GM04503 (cell line): Measurements from ENCODE around the gene PTN.

Experiments
- DNase-seq: peaks from one replicate; pipeline ENCODE4 v3.0.0-alpha.2; 2012; ENCODE audit warnings: low read depth

The PTN gene, protein sequence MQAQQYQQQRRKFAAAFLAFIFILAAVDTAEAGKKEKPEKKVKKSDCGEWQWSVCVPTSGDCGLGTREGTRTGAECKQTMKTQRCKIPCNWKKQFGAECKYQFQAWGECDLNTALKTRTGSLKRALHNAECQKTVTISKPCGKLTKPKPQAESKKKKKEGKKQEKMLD

DNA sequence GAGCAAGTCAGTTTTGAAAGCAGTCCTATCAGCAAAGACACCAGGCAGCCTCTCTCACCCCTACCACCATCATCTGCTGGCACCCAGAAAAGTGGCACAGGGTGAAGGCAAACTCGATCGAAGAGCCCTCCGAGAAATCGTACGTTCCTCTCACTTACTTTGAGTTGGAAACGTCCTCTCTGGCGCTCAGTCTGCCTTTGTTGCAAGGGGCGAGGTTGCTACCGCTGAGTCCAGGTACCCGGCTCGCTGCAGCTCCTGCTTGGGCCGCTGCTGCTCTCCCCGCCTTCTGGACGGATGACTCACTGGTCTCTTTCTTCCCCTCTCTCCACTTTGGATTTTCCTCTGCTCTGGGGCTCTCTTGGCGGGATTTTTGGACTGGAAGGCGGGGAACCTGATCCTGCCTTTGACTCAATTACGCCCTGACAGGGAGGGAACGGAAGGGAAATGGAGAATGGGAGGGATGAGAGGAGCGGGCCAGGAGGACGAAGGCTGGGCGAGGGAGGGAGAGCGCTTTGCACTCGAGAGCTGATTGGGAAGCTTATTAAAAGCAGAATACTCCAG, at the start of gene PTN:
PTN (minus strand) TSS at position 453 of the 561 bp plus-strand sequence. CDS start 88,760 bp downstream, outside the sequence.
- peak; percentile 13 for DNase-seq

DNA sequence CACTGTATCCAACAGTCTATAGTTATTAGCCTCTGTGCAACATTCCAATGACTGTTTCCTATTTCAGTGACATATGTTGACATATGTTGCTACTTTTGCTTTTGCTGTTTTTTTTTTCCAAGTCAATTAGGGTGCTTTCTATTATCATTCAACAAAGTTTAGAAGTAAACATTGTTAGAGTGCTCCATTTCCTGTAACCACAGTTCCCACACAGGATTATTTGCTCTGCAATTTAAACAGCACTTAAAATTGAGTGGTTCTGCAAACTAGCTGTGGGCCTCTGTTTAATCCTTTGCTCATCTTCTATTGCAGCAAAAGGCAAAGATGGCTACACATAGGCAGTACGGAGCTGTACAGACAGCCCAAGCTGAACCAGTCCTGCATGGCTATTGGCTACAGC, 46.5 kb upstream of the PTN start:
- no peak for DNase-seq

DNA sequence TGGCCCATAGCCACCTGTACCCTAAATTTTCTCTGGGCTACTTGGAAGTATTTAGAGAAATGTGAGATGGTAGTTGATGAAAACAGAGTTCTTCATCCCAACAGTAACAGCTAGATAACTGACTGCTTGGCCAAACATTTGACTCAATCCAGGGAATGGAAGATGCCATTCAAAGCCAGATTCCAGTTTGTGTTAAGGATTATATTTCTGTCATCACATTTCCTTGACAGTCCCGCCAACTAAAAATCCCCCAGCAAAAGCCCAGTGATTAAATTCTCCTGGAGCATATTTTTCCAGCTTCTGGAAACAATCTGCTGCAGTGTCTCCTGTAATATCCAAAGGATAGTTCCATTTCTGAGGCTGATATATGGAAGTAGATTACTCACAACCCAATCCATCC, 45.4 kb upstream of the PTN start:
- no peak for DNase-seq

DNA sequence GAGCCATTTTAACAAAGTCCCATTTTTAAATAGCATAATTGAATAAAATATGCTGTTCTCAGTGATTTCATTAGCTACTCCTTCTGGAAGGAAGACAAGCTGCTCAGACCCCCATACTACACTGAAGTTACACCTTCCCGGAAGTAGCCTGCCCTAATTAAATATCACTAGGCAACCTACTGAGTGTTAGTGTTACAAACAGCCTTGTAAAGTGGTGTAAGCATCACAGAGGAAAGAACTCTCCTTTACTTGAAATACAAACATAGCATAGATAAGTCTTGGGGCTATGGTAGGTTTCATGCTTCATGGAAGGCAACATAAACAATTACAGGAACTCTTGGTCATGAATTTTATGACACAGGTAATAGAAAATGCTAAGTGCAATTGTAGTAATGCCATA, 43.4 kb upstream of the PTN start:
- DNase-seq: no peak

DNA sequence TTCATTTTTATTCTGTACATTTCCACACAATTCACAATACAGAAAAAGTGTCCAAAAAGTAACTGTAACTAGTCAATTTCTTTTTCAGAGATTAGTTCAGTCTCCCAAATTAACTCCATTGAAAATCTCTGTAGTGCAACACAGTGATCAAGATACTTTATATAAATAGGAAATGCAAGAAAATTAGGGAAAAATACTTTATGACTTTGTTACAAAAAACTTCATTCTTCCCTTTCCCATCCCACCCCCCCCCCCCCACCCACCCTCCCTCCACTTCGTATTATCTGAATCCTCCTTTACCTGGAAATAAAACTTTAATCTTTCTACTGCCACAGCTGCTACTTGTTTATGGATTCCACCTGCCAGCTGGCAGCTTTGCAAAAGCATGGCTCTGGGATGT, 37.5 kb upstream of the PTN start:
- no peak for DNase-seq

DNA sequence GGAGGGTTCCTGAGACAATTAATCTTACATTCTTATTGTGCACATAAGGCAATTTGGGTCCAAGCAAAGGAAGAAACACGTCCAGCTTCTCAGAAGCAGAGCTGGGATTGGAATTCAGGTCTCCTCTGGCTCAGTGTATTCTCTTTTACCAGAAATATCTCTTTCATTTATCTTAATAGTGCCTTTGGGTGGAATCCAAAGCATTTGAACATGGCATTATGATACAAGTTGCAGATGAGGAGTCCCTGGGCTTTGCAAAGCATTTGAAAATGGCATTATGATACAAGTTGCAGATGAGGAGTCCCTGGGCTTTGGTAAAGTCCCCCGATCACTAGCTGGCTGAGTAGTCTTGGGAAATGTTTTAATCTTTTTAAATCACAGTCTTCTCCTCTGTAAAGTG, 30.0 kb upstream of the PTN start:
- DNase-seq: no peak

DNA sequence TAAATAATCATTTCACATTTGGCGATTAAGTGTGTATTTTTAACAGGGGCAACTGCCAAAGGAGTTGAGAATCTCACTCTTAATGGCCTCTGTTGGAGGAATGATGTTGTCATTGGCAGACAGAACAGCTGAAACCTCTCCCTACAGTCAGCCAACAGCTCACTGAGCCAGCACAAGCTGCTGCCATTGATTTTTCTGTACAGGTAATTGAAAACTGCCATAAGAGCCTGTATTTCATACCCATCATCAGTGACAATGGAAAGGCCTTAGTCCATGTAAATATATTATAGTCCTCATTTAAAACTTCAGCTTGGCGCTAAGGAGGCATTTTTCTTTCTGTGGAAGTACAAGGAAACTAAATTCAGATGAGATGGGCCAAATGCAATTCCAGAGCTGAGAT, 28.1 kb upstream of the PTN start:
- DNase-seq: no peak

DNA sequence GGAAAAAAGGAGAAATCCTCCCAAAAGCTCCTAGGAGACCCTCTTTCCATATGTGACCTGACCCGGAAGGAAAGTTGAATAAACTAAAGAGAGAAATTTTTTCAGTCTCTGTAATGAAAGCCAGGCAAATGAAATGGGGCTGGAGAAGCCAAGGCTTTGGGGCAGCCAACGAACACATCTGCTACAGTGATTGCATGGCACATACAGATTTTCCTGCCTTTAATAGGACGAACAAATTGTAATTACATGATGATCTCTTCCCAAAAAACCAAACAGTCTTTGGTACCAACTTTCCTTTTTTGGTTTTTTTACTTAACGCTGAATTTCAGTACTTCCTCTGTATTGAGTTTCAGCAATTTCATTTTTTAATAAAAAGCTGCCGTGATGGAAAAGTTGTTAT, 23.5 kb upstream of the PTN start:
- no peak for DNase-seq

DNA sequence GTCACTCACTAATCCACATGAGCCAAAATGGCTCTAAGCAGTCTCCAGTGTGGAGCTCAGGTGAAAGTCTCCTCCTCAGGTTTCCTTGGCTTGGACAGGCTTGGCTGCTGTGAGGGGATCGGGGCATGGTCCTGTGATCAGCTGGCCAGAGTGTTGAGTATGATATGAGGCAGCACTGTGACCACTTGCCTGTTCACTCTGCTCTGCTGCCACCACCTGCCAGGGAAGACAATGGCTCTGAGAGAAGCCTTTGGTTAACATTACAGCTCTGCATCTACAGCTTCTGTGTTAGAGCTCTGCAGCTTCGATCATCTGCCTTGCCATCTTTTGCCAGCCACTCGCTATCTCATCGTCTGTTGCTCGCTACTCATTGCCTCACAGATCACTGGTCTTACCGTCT, 20.1 kb upstream of the PTN start:
- no peak for DNase-seq

DNA sequence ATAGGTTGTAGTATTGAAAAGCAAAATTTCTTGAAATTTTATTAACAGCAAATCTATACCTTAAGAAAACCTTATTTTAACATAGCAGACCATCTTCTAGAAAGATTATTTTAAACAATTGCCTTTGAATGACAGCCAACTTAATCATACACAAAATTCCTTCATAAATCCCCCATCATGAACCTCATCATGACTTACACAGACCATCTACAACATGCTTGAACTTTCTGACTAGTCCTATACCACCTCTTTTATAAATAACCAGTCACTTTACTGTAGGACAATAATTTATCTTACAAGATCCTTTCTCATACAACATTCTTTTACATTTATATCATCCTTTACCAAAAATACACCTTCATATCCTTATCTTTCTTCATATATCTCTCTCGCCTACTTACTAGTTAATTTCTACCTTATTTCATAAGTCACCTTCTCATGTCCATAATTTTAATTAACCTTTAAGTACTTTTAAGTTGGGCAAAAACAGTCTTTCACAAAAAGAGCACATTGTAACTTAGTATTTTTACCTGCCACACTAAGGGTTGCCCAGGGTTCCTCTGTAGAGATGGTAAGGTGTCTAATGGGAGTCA, 16.6 kb upstream of the PTN start:
- DNase-seq: no peak

DNA sequence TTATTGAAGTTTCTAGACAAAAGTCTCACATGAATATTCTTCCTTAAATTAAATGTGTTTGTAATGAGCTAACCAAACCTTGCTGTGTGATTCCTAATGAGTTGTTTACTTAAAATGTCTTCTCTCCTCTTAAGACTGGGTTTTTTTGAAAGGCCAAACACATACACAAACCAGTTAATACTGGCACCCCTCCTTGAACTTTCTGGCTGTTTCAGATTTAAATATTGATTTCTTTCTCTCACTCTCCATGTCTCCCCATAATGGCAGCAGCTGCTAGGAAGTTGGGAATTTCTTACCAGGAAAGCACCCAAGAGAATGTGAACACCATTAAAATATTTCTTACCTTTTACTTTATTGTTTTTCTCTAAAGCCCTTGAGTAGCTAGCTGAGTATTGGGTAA, 11.4 kb upstream of the PTN start:
- no peak for DNase-seq

DNA sequence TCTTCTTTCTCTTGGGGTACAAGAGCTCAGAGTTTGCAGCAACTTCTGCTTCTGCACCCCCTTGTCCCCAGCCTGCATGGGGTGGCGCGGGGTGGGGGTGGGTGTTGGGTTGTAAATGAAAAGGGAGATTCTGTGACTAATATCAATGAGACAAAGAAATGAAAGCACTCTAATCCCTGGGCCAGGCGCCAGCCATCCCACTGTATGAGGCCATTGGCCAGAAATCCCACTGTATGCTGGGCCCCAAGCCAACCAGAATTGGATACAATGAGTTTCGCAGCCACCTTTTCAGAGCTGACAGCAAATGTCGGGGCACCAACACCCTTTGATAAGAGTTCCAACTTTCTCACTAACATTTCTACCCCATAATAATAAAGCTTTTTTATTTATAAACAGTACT, 10.9 kb upstream of the PTN start:
- DNase-seq: no peak

DNA sequence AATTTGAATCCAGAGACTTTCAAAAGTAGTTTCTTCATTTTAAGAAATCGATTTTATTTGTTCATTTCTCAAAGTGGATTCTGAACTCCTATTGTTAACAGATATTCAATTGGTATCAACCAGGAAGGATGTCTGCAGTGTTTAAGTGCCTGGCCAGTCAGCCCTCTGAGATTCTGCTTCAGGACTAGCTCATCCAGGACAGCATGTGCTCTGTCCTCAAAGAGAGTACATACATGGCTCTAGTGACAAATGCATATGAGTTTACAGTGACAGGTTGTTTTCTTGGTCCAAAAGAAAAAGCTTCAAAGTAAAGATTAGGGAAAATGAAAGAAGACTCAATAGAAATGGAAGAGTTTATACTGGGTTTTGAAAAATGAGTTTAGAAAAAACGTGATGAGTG, 8.4 kb upstream of the PTN start:
- DNase-seq: no peak

DNA sequence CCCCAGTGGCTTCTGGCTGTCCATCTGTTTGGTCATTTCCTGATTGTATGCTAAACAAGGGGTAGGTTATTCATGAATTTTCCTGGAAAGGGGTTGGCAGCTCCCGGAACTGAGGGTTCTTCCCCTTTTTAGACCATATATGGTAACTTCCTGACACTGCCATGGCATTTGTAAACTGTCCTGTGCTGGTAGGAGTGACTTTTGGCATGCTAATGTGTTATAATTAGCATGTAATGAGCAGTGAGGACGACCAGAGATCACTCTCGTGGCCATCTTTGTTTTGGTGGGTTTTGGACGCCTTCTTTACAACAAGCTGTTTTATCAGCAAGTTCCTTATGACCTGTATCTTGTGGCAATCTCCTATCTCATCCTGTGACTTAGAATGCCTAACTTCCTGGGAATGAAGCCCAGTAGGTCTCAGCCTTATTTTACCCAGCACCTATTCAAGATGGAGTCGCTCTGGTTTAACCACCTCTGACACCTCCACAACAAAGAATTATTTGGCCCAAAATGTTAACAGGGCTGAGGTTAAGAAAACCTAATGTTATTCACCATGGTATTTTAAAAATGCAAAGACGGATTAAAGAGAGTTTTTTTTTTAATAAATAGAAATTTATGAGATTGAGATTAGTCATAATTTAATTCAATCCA, 2.4 kb upstream of the PTN start:
- no peak for DNase-seq

DNA sequence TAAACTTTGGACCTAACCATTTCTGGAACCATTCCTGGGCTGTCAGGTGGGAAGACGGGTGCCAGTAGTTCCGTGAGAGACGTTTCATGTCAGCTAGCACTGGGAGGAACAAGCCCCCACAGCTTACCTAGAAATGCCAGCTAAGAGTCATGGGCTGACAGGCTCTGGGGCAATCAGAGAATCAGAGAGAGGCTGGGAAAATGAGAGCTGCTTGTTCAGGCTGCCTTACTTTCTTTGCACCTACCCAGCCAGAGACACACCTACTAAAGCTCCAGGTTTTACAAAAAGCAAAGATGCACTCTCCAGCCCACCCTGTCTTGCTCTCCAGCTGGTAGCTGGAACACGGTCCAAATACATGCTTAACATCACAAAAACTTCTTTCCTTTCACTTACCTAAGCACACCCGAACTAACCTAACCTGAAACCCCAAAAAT, 688 bp downstream of the PTN start:
- no peak for DNase-seq

DNA sequence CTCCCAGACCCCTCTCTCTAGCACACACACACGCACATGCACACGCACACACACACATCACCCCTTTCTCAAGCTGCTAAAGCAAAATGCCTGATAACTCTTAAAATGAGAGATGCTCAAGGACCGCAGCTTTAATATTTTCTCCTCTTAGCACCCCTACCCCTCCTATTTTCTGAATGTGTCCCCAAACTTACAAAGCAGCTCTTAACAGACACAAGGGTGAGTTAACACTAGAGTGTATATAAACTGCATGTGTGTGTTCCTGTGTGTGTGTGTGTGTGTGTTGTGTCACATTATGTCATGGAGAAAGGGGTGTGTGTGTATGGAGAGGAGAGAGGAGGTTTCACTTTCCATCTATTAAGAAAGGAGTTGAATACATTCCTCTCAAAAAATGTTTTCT, 1.3 kb downstream of the PTN start:
- no peak for DNase-seq

DNA sequence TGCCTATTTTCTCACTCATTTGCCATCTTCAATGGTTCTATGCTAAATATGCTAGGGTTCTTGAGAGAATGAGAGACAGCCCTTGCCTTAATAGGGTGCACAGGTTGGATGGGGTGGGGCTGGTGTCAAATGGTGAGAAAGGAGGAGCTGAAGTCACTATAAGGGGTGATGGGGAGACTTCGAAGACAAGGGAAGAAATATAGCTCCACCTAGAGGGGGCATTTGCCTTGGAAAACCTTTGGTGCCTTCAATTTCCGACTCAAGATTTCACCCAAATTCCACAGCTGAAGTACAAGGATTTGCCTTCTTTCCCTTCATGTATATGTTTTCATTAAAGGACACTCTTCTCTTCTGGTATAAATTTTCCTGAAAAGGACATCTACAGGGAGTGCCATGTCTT, 5.6 kb downstream of the PTN start:
- no peak for DNase-seq

DNA sequence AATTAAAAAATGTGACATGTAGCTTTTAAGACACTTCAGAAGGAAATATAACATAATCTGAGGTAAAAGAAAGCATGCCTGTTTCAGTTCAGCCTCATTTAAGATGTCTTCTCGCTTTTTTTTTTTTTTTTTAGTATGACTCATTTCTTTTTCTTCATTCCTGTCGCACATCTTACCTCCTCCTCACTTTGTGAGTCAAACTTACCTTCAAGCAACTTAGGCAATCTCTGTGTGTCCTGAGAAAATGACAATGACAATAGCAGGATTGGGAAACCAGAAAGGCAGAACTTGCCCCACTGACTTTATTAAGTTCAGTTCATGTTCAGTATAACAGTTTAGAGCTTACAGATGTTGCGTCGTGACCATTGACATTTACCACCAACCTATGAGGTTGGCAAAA, 7.7 kb downstream of the PTN start:
- DNase-seq: no peak

DNA sequence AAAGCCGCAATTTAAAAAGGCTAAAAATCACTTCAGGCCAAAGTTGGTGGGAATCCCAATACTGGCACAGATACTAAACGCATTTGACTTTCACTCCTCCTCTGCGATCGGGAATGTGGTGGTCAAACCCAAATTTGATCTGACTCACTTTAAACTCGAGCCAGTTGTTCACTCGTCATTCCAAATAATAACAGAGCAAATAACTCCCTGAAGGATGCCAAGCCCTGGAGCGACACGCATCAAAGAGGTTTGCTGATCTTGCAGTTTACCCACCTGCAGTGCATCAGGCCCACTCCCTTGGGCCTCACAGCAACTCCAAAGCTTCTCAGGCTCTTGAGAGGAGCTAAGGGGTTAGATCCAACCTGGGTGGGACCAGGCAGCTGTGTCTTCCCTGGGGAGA, 12.2 kb downstream of the PTN start:
- no peak for DNase-seq

DNA sequence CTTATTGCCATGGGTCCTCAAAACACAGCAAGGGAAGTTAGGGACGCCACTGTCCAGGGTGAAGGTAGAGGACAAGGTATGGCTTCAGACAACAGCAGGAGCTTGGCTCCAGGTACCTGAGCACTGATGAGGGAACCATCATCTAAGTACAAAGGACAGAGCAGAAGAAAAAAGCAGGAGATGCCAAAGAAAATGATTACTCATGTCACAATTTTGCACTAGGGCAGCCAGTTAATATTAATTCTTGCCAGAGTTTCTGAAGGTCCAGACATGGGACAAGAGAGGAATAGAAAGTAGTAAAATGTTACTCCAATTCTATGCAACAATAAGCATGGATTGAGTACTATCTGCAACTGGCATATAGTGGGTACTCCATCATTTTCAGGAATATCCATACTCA, 14.1 kb downstream of the PTN start:
- no peak for DNase-seq

DNA sequence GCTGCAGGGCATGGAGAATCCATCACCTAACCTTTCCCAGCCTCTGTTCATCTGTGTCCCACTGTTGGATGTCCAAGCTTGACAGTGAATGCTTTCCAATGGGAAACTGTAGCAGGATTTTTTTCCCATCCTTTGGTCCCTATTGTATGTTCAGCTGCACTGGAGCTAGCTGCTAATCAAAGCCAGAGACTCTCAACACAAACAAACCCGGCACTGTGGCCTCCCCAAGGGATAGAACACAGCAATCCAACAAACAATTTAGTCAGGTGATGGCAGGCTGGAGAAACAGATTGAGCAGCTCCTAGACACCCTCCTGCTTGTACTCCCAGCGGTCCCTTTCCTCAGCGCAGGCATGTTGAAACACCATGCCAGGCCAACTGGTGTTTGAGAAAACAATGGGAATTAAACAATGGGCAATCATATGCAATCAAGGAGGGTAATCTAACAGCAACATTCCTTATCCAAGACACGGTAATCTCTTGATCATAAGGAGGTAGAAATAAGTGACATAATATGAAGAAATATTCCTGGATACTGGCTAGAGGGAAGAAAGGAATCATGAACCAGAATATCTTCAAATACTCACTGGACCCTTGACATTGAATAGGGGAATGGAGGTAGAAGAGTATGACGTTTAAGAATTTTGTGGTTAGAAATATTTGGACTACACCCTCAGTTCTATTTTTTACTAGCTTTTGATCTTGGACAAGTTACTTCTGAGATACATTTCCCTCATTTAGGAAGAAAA, 15.0 kb downstream of the PTN start:
- DNase-seq: no peak

DNA sequence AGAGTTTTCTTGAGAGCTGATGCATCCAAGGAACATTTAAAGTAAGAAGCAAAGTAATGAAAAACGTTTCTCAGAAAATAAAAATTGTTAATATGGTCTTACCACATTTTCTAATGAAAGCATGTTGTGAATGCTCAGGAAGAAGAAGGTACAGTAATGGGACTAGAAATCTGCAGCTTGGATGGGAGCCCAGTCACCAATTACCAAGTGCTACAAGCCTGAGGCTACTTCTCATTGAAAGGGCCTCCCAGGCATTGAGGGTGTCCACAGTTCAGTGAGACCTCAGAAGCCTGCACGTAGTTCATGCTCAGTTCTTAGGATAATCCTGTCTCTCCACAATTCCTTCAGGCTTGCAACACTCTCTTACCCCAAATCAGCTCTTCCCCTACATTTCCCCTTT, 17.6 kb downstream of the PTN start:
- DNase-seq: no peak
